GM19467 (cell line): ENCODE measurements around the gene UQCR10.

ENCODE experiments used
- ATAC-seq: cut with Tn5 transposase; IDR thresholded peaks from one replicate; pipeline ENCODE4 v1.9.1; 2021; ENCODE audit warnings: mild to moderate bottlenecking, moderate library complexity; ENCODE audit not compliant: unreplicated experiment

UQCR10 gene

GRCh38 chr22:29758959-29759358 lies 8.2 kb upstream of the UQCR10 start:
- no peak for ATAC-seq

DNA sequence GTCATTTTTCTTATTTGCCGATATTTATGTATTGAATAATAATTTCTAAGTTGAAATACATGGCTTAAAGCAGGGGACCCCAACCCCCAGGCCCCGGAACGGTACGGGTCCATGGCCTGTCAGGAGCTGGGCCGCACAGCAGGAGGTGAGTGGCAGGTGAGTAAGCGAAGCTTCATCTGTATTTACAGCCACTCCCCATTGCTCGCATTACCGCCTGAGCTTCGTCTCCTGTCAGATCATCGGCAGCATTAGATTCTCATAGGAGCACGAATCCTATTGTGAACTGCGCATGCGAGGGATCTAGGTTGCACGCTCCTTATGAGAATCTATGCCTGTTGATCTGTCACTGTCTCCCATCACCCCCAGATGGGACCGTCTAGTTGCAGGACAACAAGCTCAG lies 4.9 kb upstream of the UQCR10 start:
- ATAC-seq: no peak

- no peak for ATAC-seq
Observed at GRCh38 chr22:29765905-29766631, 1.1 kb upstream of the UQCR10 start.

DNA sequence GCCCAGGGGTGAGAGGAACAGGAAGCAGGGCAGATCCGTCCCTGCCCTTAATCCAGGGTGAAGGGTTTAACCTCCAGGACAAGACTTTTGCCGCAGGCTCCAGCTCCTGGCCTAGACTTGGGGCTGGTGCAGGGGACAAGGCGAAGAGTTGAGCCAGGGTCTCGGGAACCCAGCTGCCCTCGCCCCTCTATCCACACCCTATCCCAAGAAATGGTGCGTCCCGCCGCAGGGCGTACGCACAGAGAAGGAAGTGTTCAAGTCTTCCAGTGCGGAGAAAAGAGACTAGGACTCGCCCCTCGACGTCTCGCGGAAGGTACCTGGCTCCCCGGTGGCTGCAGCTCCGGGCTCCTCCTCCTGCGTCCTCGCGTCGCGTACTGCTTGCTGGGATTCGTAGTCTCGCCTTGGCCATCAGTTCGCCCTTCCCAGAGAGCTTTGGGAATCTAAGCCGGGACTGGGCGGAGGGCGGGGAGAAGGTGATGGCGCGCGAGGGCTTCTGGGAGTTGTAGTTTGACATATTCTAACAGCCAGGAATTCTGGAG lies 468 bp upstream of the UQCR10 start, which contains the start of gene ZMAT5:
TSS of gene ZMAT5 (minus strand) at position 376 of the 539 bp plus-strand sequence. CDS start 18,463 bp downstream, outside the sequence.
- ATAC-seq: peak; percentile 86

DNA sequence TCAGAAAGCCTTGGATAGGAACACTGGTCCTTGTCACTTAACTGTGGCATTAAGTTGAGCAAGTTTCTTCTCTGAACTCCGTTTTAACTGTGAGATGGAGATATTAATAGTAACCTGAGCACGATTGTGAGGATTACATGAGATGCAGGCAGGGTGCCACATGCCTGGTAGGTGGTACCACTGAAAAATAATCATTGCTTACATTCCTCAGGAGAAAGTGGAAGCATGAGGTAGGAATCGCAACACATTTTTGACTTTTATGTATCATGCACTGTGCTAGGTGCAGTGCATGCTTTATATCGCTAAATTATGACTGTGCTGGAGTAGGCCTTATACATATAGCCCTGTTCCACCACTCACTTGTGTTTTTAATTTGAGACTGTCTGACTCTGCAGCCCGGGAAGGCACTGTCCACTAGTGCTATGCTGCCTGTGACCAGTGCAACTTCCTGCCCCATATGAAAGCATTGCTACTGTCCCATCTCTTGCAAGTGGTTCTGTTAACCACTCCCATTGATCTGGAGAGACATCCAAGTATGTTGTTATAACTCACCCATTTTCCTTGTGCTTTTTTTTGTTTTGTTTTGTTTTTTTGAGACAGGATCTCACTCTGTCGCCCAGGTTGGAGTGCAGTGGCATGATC lies 1.0 kb downstream of the UQCR10 start:
- ATAC-seq: no peak

DNA sequence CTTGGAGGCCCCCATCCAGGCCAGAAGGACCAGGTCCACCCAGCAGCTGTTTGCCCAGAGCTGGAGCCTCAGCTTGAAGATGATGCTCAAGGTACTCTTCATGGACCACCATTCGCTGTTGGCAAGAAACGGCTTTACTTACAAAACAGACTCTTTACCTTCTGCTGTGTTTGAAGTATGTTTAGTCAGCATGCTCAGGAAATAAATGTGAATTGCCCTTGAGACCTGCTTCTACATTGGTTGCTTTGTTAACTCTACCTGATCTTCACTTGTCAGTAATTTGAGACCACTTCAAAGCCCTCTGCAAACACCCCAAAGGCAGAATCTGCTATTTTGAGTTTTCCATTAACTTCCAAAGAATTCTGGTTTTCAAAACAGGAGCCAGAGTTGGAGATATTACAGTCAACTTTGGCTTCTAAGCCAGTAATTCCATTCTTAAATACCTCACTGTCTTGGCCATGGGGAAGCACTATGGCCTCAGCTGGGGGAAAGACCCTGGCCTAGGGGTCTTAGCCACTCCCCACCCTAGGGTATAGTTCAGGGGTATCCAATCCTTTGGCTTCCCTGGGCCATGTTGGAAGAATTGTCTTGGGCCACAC lies 2.7 kb downstream of the UQCR10 start:
- ATAC-seq: no peak

DNA sequence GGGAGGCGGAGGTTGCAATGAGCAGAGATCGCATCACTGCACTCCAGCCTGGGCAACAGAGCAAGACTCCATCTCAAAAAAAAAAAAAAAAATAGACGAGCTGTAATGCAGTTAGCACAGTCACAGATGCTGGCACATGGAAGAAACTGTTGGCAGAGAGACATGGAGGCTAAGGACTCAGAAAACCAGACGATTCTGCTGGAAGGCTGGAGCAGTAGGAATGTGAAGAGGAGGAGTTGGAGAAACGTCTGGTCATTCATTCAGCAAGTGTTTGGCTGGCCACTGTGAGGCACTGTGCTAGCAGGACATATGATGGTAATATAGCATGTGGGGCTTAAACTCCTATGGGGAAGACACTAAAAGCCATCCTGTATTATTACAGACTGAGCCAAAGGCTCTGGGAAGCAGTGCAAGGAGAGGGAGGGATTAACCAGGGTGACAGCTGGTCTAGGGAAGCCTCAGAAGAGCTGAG lies 5.0 kb downstream of the UQCR10 start:
- no peak for ATAC-seq

DNA sequence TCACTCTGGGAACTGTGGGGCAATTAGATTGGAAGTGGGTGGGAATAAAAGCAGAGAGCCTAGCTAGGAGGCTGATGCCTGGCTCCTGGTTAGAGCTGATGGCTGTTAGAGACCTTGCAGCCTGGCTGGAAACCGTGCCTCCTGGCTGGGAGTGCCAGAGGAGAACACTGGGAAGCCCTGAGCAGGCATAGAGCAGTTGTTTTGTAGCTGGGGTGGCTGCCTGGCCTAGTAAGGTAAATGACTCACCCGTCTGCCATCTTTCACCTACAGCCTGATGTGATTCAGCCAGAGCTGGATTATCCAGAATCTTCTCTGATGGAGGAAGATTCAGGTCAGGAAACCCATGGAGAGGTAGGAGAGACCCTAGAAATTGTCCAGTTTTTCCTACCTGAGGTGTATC lies 6.1 kb downstream of the UQCR10 start:
- ATAC-seq: no peak

DNA sequence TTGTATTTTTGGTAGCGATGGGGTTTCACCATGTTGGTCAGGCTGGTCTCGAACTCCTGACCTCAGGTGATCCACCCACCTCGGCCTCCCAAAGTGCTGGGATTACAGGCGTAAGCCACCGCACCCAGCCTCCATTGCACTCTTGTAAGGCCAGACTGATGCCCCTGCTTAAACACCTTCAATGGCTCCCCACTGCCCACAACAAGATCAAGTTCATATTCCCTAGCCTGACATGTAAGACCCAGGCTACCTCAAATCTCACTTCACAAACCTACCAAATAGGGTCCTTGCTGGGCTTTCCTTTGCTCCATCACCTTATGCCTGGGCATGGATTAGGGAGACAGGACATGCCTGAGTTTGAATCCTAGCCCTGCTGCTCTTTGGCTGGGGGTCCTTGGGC lies 13.1 kb downstream of the UQCR10 start:
- no peak for ATAC-seq

DNA sequence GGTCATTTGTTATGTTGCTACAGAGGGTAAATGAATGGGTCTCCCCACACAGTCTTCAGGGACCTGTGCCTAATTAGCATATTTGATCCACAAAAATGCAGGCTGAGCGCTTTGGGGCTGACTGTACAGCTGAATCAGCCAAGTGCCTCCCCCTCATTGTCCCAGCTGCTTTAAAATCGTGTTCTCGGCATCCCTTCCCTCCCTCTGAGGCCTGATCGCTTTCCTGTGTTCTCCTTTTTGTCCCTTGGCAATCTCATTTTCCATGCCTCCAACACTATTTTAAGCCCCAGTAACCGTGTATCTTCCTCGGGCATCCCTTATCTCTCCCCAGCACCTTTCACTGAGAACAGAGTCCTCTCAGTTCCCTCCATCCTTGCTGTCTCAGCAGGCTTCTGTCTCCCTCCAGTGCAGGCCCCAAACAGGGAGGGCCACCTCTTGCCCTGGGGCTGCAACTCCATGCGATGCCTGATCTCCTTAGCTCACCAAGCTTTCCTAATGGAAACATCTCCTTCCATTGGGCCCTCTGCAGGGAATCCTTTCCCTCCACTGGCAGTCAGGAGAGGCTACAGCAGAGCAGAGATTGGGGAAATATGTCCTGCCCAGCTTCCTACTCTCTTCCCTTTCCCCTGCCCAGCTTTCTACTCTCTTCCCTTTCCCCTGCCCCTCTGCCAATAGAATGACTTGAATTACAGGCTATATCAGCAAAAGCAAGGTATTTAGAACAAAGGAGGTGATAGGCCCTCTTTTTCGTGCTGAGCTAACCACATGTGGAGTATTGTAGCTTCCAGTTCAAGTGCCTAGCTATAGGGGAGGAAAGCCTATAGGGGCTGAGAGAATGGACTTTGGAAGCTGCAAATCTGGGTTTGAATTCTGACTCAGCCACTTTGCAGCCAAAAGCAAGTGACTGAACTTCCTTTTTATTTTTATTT lies 13.8 kb downstream of the UQCR10 start:
- ATAC-seq: no peak

DNA sequence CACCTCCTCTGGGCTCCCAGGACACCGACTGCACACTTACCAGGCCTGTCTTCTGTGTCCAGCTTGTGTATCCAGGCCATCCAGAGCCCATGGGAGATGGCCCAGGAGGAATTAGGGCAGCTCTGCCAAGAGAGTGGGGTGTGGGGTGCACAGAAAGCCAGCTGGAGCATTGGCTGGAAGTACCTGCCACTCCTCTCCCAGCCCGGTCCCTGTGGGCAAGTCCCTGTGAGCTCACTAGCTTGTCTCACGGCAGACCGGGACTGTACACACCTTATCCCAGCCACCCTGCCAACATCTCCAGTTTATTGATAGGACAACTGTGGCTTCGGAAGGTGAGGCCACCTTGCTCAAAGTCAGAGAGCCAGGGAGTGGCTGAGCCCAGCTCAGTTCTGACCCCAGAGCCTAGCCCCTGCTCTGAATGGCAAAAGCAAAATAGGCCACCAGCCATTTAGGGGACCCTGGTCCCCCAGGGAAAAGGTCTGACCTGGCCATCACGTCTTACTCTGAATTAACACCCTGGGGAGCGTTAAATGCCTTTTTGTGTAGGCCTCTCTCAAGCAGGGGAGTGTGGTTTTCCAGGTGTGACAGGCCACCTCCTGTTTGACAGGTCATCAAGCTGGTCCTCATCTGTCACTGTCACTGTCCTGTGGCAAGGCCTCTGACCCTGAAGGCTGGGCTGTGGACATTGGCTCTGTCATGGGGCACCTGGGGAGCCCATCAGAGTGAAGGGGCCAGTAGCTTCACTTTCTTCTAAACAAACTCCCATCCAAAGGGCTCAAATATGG lies 15.1 kb downstream of the UQCR10 start:
- ATAC-seq: no peak

- ATAC-seq: no peak
Observed at GRCh38 chr22:29784451-29785361, 17.5 kb downstream of the UQCR10 start.

GRCh38 chr22:29786031-29786430 lies 18.9 kb downstream of the UQCR10 start:
- no peak for ATAC-seq

DNA sequence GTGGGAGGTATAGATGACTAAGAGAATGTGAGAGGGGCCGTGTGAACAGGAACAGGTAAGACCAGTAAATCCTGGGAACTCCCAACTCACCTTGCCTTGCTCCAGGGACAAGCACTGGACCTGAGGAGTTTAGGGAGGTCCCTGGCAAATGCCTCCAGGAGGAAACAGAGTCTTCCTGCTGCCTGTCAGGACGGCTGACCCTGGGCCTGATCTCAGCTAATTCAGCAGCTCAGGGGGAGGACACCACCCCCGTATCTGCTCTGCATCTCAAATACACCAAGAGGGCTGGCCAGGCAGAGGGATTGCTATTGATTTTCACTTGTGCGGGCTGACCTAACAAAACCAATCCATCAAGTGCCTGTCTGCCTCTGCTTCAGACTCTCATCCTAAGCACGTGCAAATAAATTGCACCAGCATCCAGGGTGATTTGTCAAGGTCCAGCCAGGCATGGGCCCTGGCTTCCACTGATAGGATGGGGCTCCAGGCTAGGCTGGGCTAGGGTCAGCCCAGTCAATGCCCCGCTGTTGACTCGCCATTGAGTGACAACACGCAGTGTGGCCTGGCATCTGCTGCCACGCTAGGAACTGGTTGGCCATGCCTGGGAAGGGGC lies 20.3 kb downstream of the UQCR10 start:
- ATAC-seq: no peak

DNA sequence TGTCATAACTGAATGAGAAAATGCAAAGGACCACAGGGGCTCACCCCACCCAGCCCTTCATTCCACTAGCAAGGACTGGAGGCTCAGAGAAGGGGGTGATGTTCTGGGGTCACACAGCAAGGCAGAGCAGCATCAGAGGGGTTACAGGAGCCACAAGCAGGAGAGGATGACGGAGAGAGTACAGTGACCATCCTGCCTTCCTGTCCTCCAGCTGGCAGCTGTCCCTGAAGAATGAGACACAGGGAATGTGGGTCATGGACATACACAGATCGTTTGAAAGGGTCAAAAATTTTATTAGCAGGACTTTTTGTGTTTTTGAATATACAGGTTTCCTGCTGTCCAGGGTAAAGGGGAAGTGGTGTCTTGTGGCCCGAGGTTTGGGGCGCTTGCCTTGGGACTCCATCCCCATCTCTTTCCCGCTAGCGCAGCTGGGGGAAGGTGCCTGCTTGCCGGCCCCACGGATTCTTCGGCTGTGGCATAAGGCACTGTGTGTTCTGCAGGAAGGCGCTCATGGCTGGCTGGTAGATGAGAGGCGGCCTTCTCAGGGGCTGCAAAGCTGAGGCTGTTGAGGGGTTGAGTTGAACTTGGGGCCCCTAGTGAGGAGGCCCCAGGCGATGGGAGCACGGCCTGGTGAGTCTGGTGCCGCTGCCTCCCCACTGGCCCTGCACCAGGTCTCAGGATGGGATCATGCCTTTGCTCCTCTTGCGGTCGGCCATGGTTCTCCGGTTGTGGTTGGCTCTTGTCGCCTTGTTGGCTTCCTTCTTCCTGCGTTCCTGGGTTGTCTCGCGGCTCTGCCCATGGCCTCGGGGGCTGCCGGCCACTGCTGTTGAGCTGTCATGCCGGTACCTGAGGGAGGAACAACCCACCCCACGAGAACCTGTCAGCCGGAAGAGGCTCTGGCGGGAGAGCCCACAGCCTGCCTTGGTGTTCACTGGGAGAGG lies 21.4 kb downstream of the UQCR10 start:
- ATAC-seq: no peak

DNA sequence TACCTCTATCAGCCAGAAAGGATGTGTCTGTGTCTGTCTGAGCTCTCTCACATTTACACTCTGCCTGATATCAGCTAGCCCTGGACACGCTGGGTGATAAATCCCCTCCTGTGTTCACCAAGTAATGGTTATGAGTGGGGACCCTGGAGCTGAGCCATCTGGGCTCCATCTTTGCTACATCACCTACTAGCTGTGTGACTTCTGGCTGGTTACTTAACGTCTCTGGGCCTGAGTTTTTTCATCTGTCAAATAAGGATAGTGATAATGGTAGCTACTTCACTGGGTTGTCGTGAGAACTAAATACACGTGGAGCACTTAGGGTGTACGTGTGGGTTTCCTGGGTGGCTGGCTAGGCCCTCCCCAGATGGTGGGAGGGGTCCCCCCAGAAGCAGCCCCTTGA lies 22.9 kb downstream of the UQCR10 start:
- no peak for ATAC-seq

GRCh38 chr22:29793396-29793795 lies 26.2 kb downstream of the UQCR10 start:
- ATAC-seq: no peak
